ENCODE results near the gene FNDC1.

- TF ChIP-seq, protein P1, sequence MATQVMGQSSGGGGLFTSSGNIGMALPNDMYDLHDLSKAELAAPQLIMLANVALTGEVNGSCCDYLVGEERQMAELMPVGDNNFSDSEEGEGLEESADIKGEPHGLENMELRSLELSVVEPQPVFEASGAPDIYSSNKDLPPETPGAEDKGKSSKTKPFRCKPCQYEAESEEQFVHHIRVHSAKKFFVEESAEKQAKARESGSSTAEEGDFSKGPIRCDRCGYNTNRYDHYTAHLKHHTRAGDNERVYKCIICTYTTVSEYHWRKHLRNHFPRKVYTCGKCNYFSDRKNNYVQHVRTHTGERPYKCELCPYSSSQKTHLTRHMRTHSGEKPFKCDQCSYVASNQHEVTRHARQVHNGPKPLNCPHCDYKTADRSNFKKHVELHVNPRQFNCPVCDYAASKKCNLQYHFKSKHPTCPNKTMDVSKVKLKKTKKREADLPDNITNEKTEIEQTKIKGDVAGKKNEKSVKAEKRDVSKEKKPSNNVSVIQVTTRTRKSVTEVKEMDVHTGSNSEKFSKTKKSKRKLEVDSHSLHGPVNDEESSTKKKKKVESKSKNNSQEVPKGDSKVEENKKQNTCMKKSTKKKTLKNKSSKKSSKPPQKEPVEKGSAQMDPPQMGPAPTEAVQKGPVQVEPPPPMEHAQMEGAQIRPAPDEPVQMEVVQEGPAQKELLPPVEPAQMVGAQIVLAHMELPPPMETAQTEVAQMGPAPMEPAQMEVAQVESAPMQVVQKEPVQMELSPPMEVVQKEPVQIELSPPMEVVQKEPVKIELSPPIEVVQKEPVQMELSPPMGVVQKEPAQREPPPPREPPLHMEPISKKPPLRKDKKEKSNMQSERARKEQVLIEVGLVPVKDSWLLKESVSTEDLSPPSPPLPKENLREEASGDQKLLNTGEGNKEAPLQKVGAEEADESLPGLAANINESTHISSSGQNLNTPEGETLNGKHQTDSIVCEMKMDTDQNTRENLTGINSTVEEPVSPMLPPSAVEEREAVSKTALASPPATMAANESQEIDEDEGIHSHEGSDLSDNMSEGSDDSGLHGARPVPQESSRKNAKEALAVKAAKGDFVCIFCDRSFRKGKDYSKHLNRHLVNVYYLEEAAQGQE (IDR thresholded peaks at IDR 0.05; ENCODE audit: insufficient read depth in 1 of 2, low read depth in 2 of 2, low read length in 2 of 2) = no peak
- TF ChIP-seq POLR2AphosphoS5 (IDR thresholded peaks at IDR 0.05; ENCODE audit: low read depth, low read length) (no peak), TAF1 (IDR thresholded peaks at IDR 0.05; ENCODE audit: borderline replicate concordance, insufficient read depth, low read length) (no peak), FOXP2 (optimal IDR thresholded peaks at IDR 0.05; ENCODE audit: borderline replicate concordance, extremely low read depth, extremely low read length, insufficient read depth) (no peak)
Measured at GRCh38 chr6:159119791-159120190, 49.4 kb upstream of the FNDC1 start.

All from PFSK-1 (cell line).